Measurements from ENCODE around the gene CYBA. TPM values are rescaled to one million over a fixed set of nuclear protein-coding genes. Genes with fewer than 3 reads are reported as not detected.

CYBA gene
- total and polyA plus RNA-seq, 9 of the 15 experiments (the other 6 are each of a cell fraction or from before 2014, with no cell fraction given), result 0.34 to 683 (median 93.0) TPM

DNA sequence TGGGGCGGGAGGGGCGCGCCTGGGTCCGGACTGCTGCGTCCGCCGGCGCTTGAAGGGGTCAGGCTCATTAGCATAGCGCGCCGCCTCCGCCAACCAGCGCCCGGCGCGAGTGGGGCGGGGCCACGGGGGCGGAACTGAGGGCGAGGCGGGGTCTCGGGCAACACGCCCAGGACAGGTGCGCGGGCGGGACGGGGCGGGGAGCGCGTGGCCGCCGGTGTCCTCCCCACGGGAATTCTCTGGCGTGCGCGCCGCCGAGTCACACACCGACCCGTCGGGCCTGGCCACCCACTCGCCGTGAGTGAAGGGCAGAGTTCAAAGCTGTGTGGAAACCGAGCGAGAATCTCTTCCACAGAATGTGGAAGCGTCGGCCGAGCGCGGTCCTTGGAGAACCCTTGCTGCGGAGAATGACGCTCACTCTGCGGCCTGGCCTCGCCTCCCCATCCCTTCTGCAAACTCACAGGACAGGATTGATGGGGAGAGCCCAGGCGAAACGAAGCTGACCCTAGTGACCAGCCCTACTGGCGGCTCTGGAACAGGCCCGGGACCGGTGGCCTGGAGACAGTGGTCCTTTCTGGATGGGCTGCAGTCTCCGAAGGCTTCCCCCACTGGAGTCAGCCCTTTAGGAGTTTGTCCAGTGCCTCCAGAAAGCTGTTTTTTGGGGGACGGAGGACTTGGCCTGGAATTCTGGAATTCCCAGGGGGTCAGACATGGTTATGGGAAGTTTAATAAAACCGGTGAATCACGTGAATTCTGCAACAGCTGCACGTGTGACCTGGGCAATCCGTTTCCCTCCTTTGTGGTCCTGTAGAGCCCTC lies 35.8 kb upstream of the CYBA start, which contains the start of gene SNAI3 (continued):
- TF ChIP-seq, protein P1, sequence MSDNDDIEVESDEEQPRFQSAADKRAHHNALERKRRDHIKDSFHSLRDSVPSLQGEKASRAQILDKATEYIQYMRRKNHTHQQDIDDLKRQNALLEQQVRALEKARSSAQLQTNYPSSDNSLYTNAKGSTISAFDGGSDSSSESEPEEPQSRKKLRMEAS (CRISPR knock-in tag; IDR thresholded peaks at IDR 0.05), result peak; percentile 87
- TF ChIP-seq, protein P2, sequence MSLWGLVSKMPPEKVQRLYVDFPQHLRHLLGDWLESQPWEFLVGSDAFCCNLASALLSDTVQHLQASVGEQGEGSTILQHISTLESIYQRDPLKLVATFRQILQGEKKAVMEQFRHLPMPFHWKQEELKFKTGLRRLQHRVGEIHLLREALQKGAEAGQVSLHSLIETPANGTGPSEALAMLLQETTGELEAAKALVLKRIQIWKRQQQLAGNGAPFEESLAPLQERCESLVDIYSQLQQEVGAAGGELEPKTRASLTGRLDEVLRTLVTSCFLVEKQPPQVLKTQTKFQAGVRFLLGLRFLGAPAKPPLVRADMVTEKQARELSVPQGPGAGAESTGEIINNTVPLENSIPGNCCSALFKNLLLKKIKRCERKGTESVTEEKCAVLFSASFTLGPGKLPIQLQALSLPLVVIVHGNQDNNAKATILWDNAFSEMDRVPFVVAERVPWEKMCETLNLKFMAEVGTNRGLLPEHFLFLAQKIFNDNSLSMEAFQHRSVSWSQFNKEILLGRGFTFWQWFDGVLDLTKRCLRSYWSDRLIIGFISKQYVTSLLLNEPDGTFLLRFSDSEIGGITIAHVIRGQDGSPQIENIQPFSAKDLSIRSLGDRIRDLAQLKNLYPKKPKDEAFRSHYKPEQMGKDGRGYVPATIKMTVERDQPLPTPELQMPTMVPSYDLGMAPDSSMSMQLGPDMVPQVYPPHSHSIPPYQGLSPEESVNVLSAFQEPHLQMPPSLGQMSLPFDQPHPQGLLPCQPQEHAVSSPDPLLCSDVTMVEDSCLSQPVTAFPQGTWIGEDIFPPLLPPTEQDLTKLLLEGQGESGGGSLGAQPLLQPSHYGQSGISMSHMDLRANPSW (CRISPR knock-in tag; IDR thresholded peaks at IDR 0.05), result 0 out of 2 replicates have a peak, but pooled peaks have one; percentile 61
- TF ChIP-seq ZNF431 (CRISPR knock-in tag; IDR thresholded peaks at IDR 0.05), result 0 out of 2 replicates have a peak, but pooled peaks have one; percentile 66
- TF ChIP-seq, protein P3, sequence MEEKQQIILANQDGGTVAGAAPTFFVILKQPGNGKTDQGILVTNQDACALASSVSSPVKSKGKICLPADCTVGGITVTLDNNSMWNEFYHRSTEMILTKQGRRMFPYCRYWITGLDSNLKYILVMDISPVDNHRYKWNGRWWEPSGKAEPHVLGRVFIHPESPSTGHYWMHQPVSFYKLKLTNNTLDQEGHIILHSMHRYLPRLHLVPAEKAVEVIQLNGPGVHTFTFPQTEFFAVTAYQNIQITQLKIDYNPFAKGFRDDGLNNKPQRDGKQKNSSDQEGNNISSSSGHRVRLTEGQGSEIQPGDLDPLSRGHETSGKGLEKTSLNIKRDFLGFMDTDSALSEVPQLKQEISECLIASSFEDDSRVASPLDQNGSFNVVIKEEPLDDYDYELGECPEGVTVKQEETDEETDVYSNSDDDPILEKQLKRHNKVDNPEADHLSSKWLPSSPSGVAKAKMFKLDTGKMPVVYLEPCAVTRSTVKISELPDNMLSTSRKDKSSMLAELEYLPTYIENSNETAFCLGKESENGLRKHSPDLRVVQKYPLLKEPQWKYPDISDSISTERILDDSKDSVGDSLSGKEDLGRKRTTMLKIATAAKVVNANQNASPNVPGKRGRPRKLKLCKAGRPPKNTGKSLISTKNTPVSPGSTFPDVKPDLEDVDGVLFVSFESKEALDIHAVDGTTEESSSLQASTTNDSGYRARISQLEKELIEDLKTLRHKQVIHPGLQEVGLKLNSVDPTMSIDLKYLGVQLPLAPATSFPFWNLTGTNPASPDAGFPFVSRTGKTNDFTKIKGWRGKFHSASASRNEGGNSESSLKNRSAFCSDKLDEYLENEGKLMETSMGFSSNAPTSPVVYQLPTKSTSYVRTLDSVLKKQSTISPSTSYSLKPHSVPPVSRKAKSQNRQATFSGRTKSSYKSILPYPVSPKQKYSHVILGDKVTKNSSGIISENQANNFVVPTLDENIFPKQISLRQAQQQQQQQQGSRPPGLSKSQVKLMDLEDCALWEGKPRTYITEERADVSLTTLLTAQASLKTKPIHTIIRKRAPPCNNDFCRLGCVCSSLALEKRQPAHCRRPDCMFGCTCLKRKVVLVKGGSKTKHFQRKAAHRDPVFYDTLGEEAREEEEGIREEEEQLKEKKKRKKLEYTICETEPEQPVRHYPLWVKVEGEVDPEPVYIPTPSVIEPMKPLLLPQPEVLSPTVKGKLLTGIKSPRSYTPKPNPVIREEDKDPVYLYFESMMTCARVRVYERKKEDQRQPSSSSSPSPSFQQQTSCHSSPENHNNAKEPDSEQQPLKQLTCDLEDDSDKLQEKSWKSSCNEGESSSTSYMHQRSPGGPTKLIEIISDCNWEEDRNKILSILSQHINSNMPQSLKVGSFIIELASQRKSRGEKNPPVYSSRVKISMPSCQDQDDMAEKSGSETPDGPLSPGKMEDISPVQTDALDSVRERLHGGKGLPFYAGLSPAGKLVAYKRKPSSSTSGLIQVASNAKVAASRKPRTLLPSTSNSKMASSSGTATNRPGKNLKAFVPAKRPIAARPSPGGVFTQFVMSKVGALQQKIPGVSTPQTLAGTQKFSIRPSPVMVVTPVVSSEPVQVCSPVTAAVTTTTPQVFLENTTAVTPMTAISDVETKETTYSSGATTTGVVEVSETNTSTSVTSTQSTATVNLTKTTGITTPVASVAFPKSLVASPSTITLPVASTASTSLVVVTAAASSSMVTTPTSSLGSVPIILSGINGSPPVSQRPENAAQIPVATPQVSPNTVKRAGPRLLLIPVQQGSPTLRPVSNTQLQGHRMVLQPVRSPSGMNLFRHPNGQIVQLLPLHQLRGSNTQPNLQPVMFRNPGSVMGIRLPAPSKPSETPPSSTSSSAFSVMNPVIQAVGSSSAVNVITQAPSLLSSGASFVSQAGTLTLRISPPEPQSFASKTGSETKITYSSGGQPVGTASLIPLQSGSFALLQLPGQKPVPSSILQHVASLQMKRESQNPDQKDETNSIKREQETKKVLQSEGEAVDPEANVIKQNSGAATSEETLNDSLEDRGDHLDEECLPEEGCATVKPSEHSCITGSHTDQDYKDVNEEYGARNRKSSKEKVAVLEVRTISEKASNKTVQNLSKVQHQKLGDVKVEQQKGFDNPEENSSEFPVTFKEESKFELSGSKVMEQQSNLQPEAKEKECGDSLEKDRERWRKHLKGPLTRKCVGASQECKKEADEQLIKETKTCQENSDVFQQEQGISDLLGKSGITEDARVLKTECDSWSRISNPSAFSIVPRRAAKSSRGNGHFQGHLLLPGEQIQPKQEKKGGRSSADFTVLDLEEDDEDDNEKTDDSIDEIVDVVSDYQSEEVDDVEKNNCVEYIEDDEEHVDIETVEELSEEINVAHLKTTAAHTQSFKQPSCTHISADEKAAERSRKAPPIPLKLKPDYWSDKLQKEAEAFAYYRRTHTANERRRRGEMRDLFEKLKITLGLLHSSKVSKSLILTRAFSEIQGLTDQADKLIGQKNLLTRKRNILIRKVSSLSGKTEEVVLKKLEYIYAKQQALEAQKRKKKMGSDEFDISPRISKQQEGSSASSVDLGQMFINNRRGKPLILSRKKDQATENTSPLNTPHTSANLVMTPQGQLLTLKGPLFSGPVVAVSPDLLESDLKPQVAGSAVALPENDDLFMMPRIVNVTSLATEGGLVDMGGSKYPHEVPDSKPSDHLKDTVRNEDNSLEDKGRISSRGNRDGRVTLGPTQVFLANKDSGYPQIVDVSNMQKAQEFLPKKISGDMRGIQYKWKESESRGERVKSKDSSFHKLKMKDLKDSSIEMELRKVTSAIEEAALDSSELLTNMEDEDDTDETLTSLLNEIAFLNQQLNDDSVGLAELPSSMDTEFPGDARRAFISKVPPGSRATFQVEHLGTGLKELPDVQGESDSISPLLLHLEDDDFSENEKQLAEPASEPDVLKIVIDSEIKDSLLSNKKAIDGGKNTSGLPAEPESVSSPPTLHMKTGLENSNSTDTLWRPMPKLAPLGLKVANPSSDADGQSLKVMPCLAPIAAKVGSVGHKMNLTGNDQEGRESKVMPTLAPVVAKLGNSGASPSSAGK (IDR thresholded peaks at IDR 0.05), result peak; percentile 87
- peak; percentile 75; the same call in 1 of the 2 replicates for TF ChIP-seq SAFB (IDR thresholded peaks at IDR 0.05; ENCODE audit: borderline replicate concordance, low read depth, low read length)
- TF ChIP-seq ERF (CRISPR knock-in tag; IDR thresholded peaks at IDR 0.05), result 0 out of 2 replicates have a peak, but pooled peaks have one; percentile 74
- TF ChIP-seq BCOR (IDR thresholded peaks at IDR 0.05), result peak; percentile 33; the same call in 1 of the 2 replicates
- TF ChIP-seq EGR1 (conservative IDR thresholded peaks at IDR 0.05), result peak; percentile 77
- TF ChIP-seq COPS2 (conservative IDR thresholded peaks at IDR 0.05), result no peak
- peak; percentile 68; the same call in 1 of the 2 replicates for TF ChIP-seq CBX1 (IDR thresholded peaks at IDR 0.05; ENCODE audit: low read depth)
- peak; percentile 19 for TF ChIP-seq TAF1 (IDR thresholded peaks at IDR 0.05; ENCODE audit: control insufficient read depth, extremely low read depth, insufficient read depth, low read length, severe bottlenecking)
- TF ChIP-seq ZNF274 (IDR thresholded peaks at IDR 0.05; ENCODE audit: borderline replicate concordance, low read depth, low read length), result no peak
